HG02885 (cell line): ENCODE results near the gene USH1C.

Source experiments
- ATAC-seq: cut with Tn5 transposase; IDR thresholded peaks from one replicate; pipeline ENCODE4 v1.9.1; 2021; ENCODE audit warnings: mild to moderate bottlenecking; ENCODE audit not compliant: unreplicated experiment, poor library complexity

USH1C gene

GRCh38 chr11:17571431-17572358, 27.5 kb upstream of the USH1C start:
- no peak for ATAC-seq

- ATAC-seq = no peak
Measured at GRCh38 chr11:17570034-17570433, 25.8 kb upstream of the USH1C start.

- no peak for ATAC-seq
Measured at GRCh38 chr11:17568944-17569343, 24.7 kb upstream of the USH1C start.

GRCh38 chr11:17564687-17565042, 20.4 kb upstream of the USH1C start:
- no peak for ATAC-seq

GRCh38 chr11:17563961-17564686, 19.9 kb upstream of the USH1C start:
- ATAC-seq = no peak

GRCh38 chr11:17563231-17563646, 19.0 kb upstream of the USH1C start:
- ATAC-seq = no peak

GRCh38 chr11:17561526-17561925, 17.3 kb upstream of the USH1C start:
- no peak for ATAC-seq

GRCh38 chr11:17561111-17561415, 16.8 kb upstream of the USH1C start:
- ATAC-seq = no peak

- ATAC-seq = no peak
Measured at GRCh38 chr11:17560281-17561110, 16.3 kb upstream of the USH1C start.

- ATAC-seq = no peak
Measured at GRCh38 chr11:17559341-17560087, 15.3 kb upstream of the USH1C start.

- no peak for ATAC-seq
Measured at GRCh38 chr11:17558916-17559315, 14.7 kb upstream of the USH1C start.

GRCh38 chr11:17558025-17558780, 14.0 kb upstream of the USH1C start:
- no peak for ATAC-seq

GRCh38 chr11:17556999-17557398, 12.8 kb upstream of the USH1C start:
- ATAC-seq = no peak

- ATAC-seq = no peak
Measured at GRCh38 chr11:17554487-17554886, 10.3 kb upstream of the USH1C start.

- ATAC-seq = no peak
Measured at GRCh38 chr11:17553249-17553546, 9.0 kb upstream of the USH1C start.

- ATAC-seq = no peak
Measured at GRCh38 chr11:17552392-17553248, 8.4 kb upstream of the USH1C start.

GRCh38 chr11:17552041-17552355, 7.8 kb upstream of the USH1C start:
- no peak for ATAC-seq

- ATAC-seq = no peak
Measured at GRCh38 chr11:17551347-17552040, 7.3 kb upstream of the USH1C start.
